CD4-positive, alpha-beta T cell treated with Interleukin-2 at 100 ng/mL for 4 hours (primary cell): Measurements from ENCODE around the gene PACS2.
A peak's percentile ranks its signal among the peaks of the same experiment; 100 is the strongest.

Experiments used
- DNase-seq: peaks from one replicate; pipeline ENCODE4 v3.0.0-alpha.2; 2020; ENCODE audit warnings: low spot score

PACS2 gene

DNA sequence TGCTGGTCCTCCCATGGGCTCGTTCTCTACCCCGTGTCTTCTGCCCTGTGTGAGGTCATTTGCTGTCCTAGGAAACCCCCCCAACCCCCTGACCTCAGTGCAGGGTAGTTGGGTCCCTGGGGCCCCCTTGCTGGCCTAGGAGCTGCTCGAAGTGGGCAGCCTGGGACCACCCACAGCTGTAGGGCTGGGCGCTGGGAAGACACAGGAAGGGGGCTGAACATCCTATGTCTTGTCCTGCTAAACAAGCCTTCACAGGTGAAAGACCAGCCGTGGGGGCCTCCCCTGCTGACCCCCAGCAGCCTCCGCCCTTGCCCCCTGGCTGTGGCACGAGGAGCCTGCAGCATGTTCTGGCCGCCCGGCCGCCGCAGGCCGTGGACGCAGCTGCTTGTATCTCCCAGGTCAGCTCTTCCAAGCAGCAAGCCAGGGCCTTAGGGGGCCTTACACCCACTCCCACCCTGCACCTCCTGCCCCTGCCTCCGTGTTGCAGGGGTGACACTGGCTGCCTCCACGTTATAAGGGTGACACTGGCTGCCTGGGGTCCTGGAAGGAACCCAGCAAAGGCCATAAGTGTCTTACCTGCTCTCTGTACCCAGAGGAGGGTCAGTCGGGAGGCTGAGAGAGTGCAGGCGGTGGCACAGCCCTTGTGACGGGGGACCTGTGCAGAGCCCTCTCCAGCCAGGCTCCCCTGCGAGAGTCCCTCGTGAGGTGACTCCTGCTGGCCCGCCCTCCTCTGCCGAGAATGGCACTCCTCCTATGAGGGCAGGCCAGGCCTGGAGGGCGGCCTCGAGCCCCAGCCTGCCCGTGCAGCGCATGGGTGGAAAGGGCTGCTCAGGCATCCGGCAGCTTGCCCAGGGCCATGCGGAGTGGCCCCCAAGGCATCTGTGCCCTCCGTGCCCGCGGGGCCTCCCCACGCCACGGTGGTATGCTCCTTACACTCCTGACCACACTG lies 72.3 kb downstream of the PACS2 start:
- DNase-seq, result no peak

DNA sequence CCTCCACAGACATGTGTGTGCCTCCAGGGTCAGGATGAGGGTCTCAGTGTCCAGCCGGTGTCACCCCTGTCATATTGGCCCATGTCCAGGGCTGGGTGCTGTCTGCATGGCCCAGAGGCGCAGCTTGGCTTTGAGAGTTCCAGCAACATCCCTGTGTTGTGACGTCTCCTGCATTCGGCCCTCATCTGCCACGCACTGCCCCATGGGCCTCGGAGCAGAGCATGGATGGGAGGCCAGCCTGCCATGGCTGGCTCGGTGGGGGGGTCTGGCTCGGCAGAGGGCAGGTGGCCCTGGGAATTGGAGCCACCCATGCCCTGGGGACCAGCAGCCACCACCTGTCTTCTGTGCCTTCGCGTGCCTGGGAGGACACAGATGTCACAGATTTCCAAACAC lies 73.0 kb downstream of the PACS2 start:
- no peak for DNase-seq

DNA sequence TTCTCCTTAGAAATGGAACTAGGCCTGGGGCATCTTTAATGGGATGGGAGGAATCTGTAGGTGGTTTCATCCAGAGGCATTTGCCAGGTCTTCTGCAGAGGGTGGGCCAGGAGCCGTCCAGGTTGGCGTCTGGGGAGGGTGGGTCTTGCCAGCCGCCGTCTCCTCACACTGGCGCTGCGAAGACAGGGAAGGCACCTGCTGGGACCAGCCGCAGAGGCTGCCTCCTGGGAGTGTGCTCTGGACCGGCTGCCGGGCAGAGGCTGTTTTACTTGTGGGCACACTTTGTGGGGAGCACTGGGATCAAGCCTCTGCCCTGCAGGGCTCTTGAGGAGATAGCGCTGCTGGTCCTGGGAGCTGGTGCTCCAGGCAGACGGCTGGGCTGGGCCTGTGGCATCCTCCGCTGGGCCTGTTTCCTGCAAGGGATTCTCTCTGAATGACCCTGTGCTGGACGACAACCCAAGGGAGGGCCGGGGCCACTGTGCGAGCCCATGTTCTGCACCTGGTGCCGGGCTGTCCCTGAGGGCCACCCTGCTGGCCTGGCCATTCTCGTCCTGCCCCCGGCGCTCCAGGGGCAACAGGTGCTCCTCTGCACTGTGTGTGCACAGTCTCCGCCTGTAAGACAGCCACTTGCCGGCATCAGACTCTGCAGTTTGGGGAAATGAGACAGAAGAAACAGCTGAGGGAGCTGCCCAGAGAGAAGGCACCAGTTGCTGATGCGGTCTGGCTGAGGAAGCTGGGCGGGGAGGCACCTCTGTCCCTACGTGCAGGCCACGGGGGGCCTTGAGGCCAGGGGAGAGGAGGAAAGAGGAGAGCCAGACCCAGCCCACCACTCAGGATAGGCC lies 73.8 kb downstream of the PACS2 start:
- DNase-seq, result no peak

DNA sequence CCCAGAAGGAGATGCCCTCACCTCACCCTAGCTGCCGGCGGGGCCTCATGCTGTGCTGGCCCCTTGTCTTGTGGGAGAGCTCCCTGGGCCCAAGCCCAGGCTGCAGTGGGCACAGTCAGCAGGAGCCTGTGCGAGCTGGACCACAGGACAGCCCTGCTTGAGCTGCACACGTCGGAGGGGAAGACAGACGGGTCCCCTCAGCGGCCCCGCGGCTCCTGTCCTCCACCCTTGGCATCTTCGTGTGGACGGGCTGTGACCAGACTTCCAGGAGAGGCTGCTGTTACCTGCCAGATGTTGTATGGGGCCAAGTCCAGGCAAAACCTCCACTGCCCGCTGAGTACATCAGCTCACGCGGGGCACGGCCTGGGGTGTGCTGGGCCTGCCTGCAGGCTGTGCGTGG lies 74.4 kb downstream of the PACS2 start:
- no peak for DNase-seq

DNA sequence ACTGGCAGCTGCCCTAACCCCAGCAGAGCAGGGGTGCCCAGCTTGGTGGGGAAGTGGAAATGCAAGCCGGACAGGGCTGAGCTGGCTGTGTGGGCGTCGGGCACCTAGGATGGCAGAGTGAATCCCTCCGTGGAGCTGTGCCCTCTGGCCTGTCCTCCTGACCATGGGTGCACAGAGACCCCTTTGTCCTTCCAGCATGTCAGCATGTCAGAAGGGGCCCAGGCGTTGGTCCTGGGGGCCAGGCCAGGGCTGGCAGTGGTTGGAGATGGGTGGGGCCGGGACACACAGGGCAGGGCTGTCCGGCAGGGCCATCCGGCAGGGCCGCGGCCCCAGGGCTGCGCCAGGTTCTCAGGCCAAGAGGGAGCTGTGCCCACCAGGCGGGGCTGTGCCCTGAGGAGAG lies 75.0 kb downstream of the PACS2 start:
- no peak for DNase-seq

- DNase-seq, result peak; percentile 3
These were observed 75.7 kb downstream of the PACS2 start for GRCh38 chr14:105389976-105390848.

- no peak for DNase-seq
These were observed 76.4 kb downstream of the PACS2 start for GRCh38 chr14:105390849-105391500.

- no peak for DNase-seq
These were observed 77.0 kb downstream of the PACS2 start for GRCh38 chr14:105391541-105391940.

DNA sequence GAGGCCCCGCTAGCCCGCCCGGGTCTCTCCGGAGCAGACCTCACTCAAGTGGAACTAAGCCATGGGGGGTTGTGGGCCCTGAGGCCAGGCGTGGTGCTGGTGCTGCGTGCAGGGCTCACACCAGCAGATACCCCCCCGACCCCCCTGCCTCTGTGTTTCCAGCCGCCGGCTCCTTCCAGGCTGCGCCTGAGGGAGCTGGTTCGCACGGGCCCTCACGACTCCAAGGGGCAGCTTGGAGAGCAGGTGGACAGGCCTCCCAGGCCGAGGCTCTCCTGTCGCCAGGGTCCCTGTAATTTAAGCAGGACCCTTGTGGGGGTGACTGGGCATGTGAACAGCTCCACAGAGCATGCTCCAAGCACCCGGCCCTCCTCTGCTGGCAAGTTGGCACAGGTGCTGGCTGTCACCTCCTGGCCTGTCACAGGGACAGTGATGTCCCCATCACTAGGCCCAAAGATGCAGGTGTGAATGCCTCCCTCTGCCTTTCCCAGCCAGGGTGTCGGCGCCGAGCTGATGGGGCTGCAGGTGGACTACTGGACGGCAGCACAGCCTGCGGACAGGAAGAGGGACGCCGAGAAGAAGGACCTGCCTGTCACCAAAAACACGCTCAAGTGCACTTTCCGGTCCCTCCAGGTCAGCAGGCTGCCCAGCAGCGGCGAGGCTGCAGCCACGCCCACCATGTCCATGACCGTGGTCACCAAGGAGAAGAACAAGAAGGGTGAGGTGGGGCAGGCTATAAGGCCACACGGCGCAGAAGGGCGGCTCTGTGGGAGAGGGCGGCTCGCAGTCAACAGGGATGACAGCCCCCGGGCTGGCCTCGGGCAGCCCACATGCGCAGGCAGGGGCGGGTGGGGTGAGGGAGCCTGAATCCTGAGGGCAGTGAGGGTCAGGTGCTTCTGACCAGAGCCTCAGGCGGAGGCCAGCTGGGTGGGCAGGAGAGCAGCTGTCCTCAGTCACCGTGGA lies 77.9 kb downstream of the PACS2 start:
- no peak for DNase-seq

- DNase-seq, result no peak
These were observed 78.6 kb downstream of the PACS2 start for GRCh38 chr14:105393151-105393550.

- no peak for DNase-seq
These were observed 80.4 kb downstream of the PACS2 start for GRCh38 chr14:105394714-105395537.

GRCh38 chr14:105395538-105395854 lies 80.9 kb downstream of the PACS2 start:
- DNase-seq, result no peak

DNA sequence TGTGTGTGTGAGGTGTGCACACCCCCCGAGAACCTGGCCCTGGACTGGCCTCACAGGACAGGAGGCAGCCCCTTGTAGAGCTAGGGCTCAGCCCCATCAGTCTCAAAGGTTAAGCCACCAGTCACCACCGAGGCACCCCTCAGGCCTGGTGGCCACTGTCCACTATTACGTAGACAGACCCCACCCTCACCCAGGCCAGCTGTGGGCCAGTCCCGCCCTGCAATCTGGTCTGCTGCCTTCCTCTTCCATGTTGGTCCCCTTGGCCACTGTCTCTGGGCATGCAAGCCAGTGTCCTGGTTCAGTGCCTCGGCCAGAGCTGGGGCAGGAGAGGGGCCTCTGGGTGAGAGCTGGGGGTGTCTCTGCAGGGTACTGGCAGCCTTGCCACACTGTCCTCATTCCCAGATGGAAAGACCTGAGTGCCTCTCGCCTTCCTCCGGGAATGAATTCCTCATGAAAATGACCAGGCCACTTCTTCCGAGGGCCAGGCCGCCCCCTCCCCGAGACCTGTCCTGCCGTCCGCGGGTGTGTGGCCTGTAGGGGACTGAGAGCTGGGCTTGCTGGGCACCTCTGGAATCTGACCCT lies 82.9 kb downstream of the PACS2 start:
- DNase-seq, result no peak

GRCh38 chr14:105398044-105398725 lies 83.6 kb downstream of the PACS2 start, which contains the start of gene TEX22:
TSS of gene TEX22 (plus strand) at chr14:105398538. CDS start at chr14:105399341, 803 bp downstream.
- peak; percentile 85 for DNase-seq

DNA sequence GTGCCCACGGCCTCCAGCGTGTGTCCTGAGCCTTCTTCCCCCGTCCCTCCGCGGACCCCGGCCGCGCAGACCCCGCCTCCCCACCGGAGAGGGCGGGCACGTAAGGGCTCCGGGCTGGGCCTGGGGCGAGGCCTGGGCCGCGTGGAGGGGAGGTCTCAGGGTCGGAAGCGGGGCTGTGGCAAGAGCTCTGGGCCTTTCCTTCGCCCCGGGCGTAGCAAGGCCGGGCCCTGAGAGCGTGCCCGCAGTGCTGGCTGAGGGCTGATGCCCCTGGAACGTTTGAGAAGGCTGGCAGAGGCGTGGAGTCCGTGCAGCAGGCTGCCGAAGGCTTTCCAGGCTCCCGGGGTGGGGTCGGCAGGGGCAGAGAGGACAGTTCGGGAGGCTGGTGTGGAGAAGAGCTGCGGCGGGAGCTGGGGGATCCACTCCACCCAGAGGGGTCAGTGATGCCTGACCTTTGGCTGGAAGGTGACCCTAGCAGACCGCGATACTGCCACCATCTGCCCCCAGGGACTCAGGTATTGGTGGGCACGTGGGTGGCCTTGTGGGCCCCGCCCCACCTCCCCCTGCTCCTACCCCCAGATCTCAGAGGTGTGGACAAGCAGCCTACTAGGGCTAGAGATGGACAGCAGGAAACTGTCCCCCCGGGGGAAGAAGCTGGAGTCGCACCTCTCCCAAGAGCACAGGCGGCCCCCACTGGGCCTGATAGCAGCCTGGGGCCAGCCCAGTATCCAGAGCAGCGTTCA lies 84.3 kb downstream of the PACS2 start:
- DNase-seq, result no peak

DNA sequence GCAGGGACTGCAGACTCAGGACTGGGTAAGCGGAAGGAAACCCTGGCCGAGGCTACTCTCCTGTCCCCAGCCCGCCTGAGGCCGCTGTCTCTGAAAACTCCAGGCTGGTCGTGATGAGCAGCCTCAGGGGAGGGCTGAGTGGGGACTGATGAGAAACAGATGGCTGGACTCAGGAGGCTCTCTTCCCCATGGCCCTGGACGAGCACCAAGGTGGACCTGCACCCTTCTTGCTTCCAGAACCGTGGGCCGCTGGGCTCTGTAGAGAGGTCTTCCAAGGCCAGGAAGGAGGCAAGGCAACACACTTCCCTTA lies 84.9 kb downstream of the PACS2 start:
- no peak for DNase-seq

DNA sequence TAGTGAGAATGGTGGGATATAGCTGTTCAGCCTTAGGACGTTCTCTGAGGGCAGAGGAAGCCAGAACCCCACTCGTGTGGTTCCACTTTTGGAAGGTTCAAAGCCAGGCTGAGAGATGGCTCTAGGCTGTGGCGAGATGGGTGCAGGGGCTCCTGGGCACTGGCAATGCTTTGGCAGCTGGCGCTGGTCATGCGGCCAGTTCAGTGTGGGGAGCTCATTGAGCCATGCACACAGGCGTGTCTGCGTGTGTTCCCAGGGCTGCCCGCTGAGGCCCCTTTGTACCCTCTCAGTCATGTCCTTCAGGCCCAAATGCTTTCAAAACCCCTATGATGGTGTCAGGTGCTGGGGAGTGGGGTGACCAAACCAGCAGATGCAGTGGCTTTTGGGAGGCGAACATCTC lies 85.5 kb downstream of the PACS2 start:
- DNase-seq, result no peak

DNA sequence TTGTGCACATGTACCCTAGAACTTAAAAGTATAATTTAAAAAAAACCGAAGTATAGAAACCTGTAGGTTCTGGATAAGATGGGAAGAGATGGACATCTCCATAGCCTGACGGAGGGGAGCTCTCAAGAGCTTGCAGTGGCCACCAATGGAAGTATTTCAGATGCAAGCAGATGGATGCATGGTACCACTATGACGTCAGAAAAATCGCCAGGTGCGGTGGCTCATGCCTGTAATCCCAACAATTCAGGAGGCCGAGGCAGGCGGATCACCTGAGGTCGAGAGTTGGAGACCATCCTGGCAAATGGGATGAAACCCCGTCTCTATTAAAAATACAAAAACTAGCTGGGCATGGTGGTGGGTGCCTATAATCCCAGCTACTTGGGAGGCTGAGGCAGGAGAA lies 87.2 kb downstream of the PACS2 start:
- DNase-seq, result no peak
